K562 (cell line): ENCODE results near the gene TCFL5. TPM values are rescaled to one million over a fixed set of nuclear protein-coding genes. Genes with fewer than 3 reads are reported as not detected.
A peak's percentile ranks its signal among the peaks of the same experiment; 100 is the strongest.

Experiments used
- CBX2 ChIP-seq: fragments of 200-600 bp; sonication (generic); IDR thresholded peaks from one replicate; pipeline ENCODE4 v1.6.1; 2012; ENCODE audit warnings: mild to moderate bottlenecking, low read length, inconsistent platforms; ENCODE audit not compliant: insufficient read depth, poor library complexity, severe bottlenecking
- CXXC5 ChIP-seq: fragments of 250-450 bp; sonication (Bioruptor Pico); IDR thresholded peaks from 2 replicates; pipeline ENCODE4 v1.8.0; 2022; ENCODE audit warnings: inconsistent platforms, mild to moderate bottlenecking, moderate library complexity
- ELF1 ChIP-seq: fragments of 200-800 bp; sonication (Bioruptor generic); IDR thresholded peaks from 2 replicates; pipeline ENCODE4 v1.6.1; 2016; ENCODE audit warnings: missing genetic modification characterization, missing compliant biosample characterization
- EP300 ChIP-seq: IDR thresholded peaks from 2 replicates; pipeline ENCODE4 v1.6.1; 2012; ENCODE audit warnings: low read length, improper control_type of control experiment
- FOXM1 ChIP-seq, 2 experiments: fragments of 450-650 bp in 1 of 2; sonication (generic) in 1 of 2; formaldehyde crosslinking in 1 of 2; IDR thresholded peaks; 2 replicates each; pipeline versions ENCODE4 v1.6.1 to v1.9.0; 2017 to 2022; ENCODE audit warnings: low read depth in 2 of 2, mild to moderate bottlenecking in 2 of 2, missing genetic modification reagents in 1 of 2, moderate library complexity in 1 of 2
- HNRNPK ChIP-seq: fragments of 200-400 bp; formaldehyde crosslinking; IDR thresholded peaks from one replicate; pipeline ENCODE4 v1.6.1; 2018; ENCODE audit warnings: mild to moderate bottlenecking, low read depth, low read length; ENCODE audit not compliant: poor library complexity, severe bottlenecking
- MAZ ChIP-seq, 2 experiments: fragments of 450-650 bp in 1 of 2; sonication (generic) in 1 of 2; formaldehyde crosslinking; IDR thresholded peaks in 1 of 2; conservative IDR thresholded peaks in 1 of 2; 2 replicates each; pipeline versions ENCODE4 v1.4.0 to v1.5.0; 2020; ENCODE audit warnings: mild to moderate bottlenecking in 1 of 2, missing genetic modification reagents in 1 of 2
- MEF2A ChIP-seq: IDR thresholded peaks from 2 replicates; pipeline ENCODE4 v1.6.1; 2011; ENCODE audit warnings: low read depth, mild to moderate bottlenecking, low read length, moderate library complexity; ENCODE audit not compliant: control insufficient read depth
- MNT ChIP-seq, 2 experiments: fragments of 450-650 bp; conservative IDR thresholded peaks; 2 replicates each; pipeline ENCODE4 v1.6.1; 2017; ENCODE audit warnings: mild to moderate bottlenecking in 2 of 2, moderate library complexity in 2 of 2
- MXD1 ChIP-seq: fragments of 250-450 bp; sonication (Bioruptor Pico); IDR thresholded peaks from 2 replicates; pipeline ENCODE4 v1.8.0; 2021; ENCODE audit warnings: borderline replicate concordance, mild to moderate bottlenecking, moderate library complexity; ENCODE audit not compliant: poor library complexity, severe bottlenecking
- SAP30 ChIP-seq: fragments of 200-600 bp; sonication (generic); IDR thresholded peaks from 2 replicates; pipeline ENCODE4 v1.6.1; 2012; ENCODE audit warnings: borderline replicate concordance, low read depth, mild to moderate bottlenecking, moderate library complexity, low read length, control low read depth, inconsistent platforms; ENCODE audit not compliant: insufficient read depth, poor library complexity, severe bottlenecking
- SIN3B ChIP-seq: fragments of 450-650 bp; IDR thresholded peaks from 2 replicates; pipeline ENCODE4 v1.6.1; 2017; ENCODE audit warnings: low read depth, mild to moderate bottlenecking, moderate library complexity
- SMAD1 ChIP-seq: fragments of 150-350 bp; IDR thresholded peaks from 2 replicates; pipeline ENCODE4 v1.6.1; 2014; ENCODE audit warnings: low read length, low read depth; ENCODE audit not compliant: partially characterized antibody
- SP1 ChIP-seq: sonication (generic); formaldehyde crosslinking; IDR thresholded peaks from 2 replicates; pipeline ENCODE4 v1.8.1; 2022; ENCODE audit warnings: mild to moderate bottlenecking, missing genetic modification reagents
- TCF7L2 ChIP-seq: fragments of 150-350 bp; IDR thresholded peaks from 2 replicates; pipeline ENCODE4 v1.6.1; 2016; ENCODE audit warnings: low read depth, mild to moderate bottlenecking, low read length, moderate library complexity
- VEZF1 ChIP-seq: fragments of 200-800 bp; sonication (Bioruptor generic); IDR thresholded peaks from 2 replicates; pipeline ENCODE4 v1.6.1; 2017; ENCODE audit warnings: missing genetic modification characterization, missing compliant biosample characterization
- ZBTB49 ChIP-seq: sonication (generic); formaldehyde crosslinking; IDR thresholded peaks from 2 replicates; pipeline ENCODE4 v1.8.0; 2022; ENCODE audit warnings: missing genetic modification reagents, mild to moderate bottlenecking, borderline replicate concordance
- ZNF121 ChIP-seq: sonication (generic); formaldehyde crosslinking; conservative IDR thresholded peaks from 2 replicates; pipeline ENCODE4 v1.8.0; 2022; ENCODE audit warnings: missing genetic modification reagents
- ZNF561 ChIP-seq: fragments of 450-650 bp; formaldehyde crosslinking; conservative IDR thresholded peaks from 2 replicates; pipeline ENCODE4 v1.4.0; 2020; ENCODE audit warnings: mild to moderate bottlenecking, moderate library complexity
- polyA plus RNA-seq, 8 experiments: library from polyadenylated mRNA; depleted of rRNA in 4 of 8; stranded (reverse) in 5 of 8; unstranded in 3 of 8; fragments of >200 nt; fragmentation: Nextera tagmentation in 2 of 8; fragmentation: Illumina TruSeq in 1 of 8; extraction: Ambion mirVana in 2 of 8; extraction: Trizol in 1 of 8; gene quantifications; 2 replicates each; pipeline versions ENCODE4 v1.2.1 to v1.2.3, GENCODE V29; 2011 to 2014; ENCODE audit warnings: inconsistent platforms in 1 of 8, missing spikeins in 1 of 8
- total RNA-seq, 7 experiments: library from RNA; depleted of rRNA in 6 of 7; stranded (reverse); fragments of >200 nt in 6 of 7; fragmentation: Illumina TruSeq in 2 of 7; extraction: Trizol in 2 of 7; gene quantifications; 2 replicates each; pipeline versions ENCODE4 v1.2.1 to v1.2.3, GENCODE V29; 2011 to 2021; ENCODE audit warnings: low replicate concordance in 1 of 7

The TCFL5 gene
- total and polyA plus RNA-seq, 9 of the 15 experiments (the other 6 are each of a cell fraction or from before 2014, with no cell fraction given) = 1.00 to 12.6 (median 9.1) TPM

GRCh38 chr20:62804627-62805154 lies 56.9 kb downstream of the TCFL5 start, which contains the start of gene OGFR (continued):
- TF ChIP-seq CXXC5 (CRISPR knock-in tag) (peak; percentile 30; the same call in 1 of the 2 replicates), HNRNPK (peak; percentile 11), EP300 (no peak), SP1 (CRISPR knock-in tag) (no peak), ZBTB49 (CRISPR knock-in tag) (no peak), ZNF121 (CRISPR knock-in tag) (no peak), SAP30 (peak; percentile 77), ZNF561 (CRISPR knock-in tag) (no peak), ELF1 (peak; percentile 68), FOXM1 (IDR thresholded peaks at IDR 0.05; ENCODE audit: low read depth) (peak; percentile 29; the same call in 1 of the 2 replicates), FOXM1 (CRISPR knock-in tag; IDR thresholded peaks at IDR 0.05; ENCODE audit: low read depth) (no peak), MEF2A (no peak), VEZF1 (peak; percentile 92), TCF7L2 (no peak), SMAD1 (no peak), SIN3B (0 out of 2 replicates have a peak, but pooled peaks have one; percentile 16), MXD1 (CRISPR knock-in tag) (peak; percentile 34), CBX2 (no peak), MAZ (CRISPR knock-in tag; conservative IDR thresholded peaks at IDR 0.05 in 1 of 2, IDR thresholded peaks at IDR 0.05 in 1 of 2) (peak; percentile 62 to 68), MNT (conservative IDR thresholded peaks at IDR 0.05) (peak in 1 of 2 experiments; percentile 49; a peak in 1 of 4 replicates)
